Small intestine (tissue), 16 donors: Measurements from ENCODE around the gene CMKLR1. TPM values are rescaled to one million over a fixed set of nuclear protein-coding genes. Genes with fewer than 3 reads are reported as not detected.

Experiments used
- DNase-seq, 2 donors: peaks; one replicate each; pipeline versions ENCODE4 v3.0.0 to v3.0.0-alpha.2; 2013
- FAIRE-seq: peaks from 2 replicates; lab custom pipeline; 2012; peaks lifted over from hg19 to GRCh38; lab: Jason Lieb, UNC
- H3K27ac ChIP-seq, 3 donors: one replicate each; pipeline ENCODE4 v1.5.1; 2013; ENCODE audit warnings: low read length in 2 of 3, mild to moderate bottlenecking in 2 of 3, control low read depth in 1 of 3, inconsistent platforms in 1 of 3, low read depth in 1 of 3, moderate library complexity in 1 of 3
- H3K27me3 ChIP-seq, 3 donors: one replicate each; pipeline ENCODE4 v1.6.1; 2013; ENCODE audit warnings: low read length in 3 of 3, inconsistent platforms in 1 of 3; ENCODE audit not compliant: control insufficient read depth in 3 of 3, insufficient read depth in 3 of 3
- H3K36me3 ChIP-seq, 3 donors: one replicate each; pipeline ENCODE4 v1.6.1; 2013; ENCODE audit warnings: low read length in 3 of 3, inconsistent platforms in 1 of 3, low read depth in 1 of 3, mild to moderate bottlenecking in 1 of 3, moderate library complexity in 1 of 3; ENCODE audit not compliant: control insufficient read depth in 3 of 3, insufficient read depth in 2 of 3
- H3K4me1 ChIP-seq, 3 donors: one replicate each; pipeline ENCODE4 v1.6.1; 2013; ENCODE audit warnings: low read length in 2 of 3, inconsistent platforms in 1 of 3, low read depth in 1 of 3, mild to moderate bottlenecking in 1 of 3, moderate library complexity in 1 of 3; ENCODE audit not compliant: control insufficient read depth in 3 of 3, insufficient read depth in 2 of 3
- H3K4me3 ChIP-seq, 3 donors: one replicate each; pipeline ENCODE4 v1.5.1; 2013; ENCODE audit warnings: low read length in 3 of 3, control low read depth in 1 of 3, inconsistent platforms in 1 of 3, low read depth in 1 of 3, mild to moderate bottlenecking in 1 of 3, moderate library complexity in 1 of 3
- H3K9me3 ChIP-seq, 2 donors: one replicate each; pipeline ENCODE4 v1.6.1; 2013; ENCODE audit warnings: low read depth in 1 of 2, low read length in 1 of 2; ENCODE audit not compliant: control insufficient read depth in 2 of 2, insufficient read depth in 1 of 2
- WGBS, 3 donors: extraction: QIAGEN DNeasy Blood & Tissue Kit; methylation state at CpG; one replicate each; pipeline ENCODE4 v1.1.7; 2013; 5-methylcytosine and 5-hydroxymethylcytosine counted together
- long read RNA-seq, 10 donors: transcript quantifications; one replicate each; lab custom pipeline, GENCODE V29; 2026
- polyA plus RNA-seq, 4 donors: library from polyadenylated mRNA; stranded (reverse) in 3 of 4; unstranded in 1 of 4; fragments of 200-250 nt in 3 of 4; fragments of 120-200 nt in 1 of 4; gene quantifications; one replicate each; pipeline versions ENCODE4 v1.2.1 to v1.2.3, GENCODE V29; 2013
- donor health status: healthy with polysubstance abuse.
- donor health status: control.
- donor health status: control.
- donor health status: Bipolar disorder and iron deficiency.
- donor health status: healthy.

CMKLR1 gene, protein sequence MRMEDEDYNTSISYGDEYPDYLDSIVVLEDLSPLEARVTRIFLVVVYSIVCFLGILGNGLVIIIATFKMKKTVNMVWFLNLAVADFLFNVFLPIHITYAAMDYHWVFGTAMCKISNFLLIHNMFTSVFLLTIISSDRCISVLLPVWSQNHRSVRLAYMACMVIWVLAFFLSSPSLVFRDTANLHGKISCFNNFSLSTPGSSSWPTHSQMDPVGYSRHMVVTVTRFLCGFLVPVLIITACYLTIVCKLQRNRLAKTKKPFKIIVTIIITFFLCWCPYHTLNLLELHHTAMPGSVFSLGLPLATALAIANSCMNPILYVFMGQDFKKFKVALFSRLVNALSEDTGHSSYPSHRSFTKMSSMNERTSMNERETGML
- 1 to 10 TPM; 1.1 to 5.5 (median 2.6) TPM for polyA plus RNA-seq
- long read RNA-seq, donor 1, partial matches to known transcripts: 0 of 1 reads
- long read RNA-seq, donor 1, other reads (novel, unspliced or antisense): 0 of 1 reads
- long read RNA-seq, donor 2, full-length matches to known transcripts: 2 of 2 reads
- long read RNA-seq, donor 2, partial matches to known transcripts: 0 of 2 reads
- long read RNA-seq, donor 2, other reads (novel, unspliced or antisense): 0 of 2 reads
- long read RNA-seq, donor 3, partial matches to known transcripts: 0 of 1 reads
- long read RNA-seq, donor 3, other reads (novel, unspliced or antisense): 0 of 1 reads
- long read RNA-seq, donor 4: 0 reads
- long read RNA-seq, donor 5, full-length matches to known transcripts: 1 of 1 reads
- long read RNA-seq, donor 5, partial matches to known transcripts: 0 of 1 reads
- long read RNA-seq, donor 5, other reads (novel, unspliced or antisense): 0 of 1 reads
- long read RNA-seq, donor 6: 0 reads
- long read RNA-seq, donor 7: 0 reads
- long read RNA-seq, donor 8: 0 reads
- long read RNA-seq, donor 9: 0 reads
- long read RNA-seq, donor 10, partial matches to known transcripts: 0 of 2 reads
- long read RNA-seq, donor 10, other reads (novel, unspliced or antisense): 0 of 2 reads

DNA sequence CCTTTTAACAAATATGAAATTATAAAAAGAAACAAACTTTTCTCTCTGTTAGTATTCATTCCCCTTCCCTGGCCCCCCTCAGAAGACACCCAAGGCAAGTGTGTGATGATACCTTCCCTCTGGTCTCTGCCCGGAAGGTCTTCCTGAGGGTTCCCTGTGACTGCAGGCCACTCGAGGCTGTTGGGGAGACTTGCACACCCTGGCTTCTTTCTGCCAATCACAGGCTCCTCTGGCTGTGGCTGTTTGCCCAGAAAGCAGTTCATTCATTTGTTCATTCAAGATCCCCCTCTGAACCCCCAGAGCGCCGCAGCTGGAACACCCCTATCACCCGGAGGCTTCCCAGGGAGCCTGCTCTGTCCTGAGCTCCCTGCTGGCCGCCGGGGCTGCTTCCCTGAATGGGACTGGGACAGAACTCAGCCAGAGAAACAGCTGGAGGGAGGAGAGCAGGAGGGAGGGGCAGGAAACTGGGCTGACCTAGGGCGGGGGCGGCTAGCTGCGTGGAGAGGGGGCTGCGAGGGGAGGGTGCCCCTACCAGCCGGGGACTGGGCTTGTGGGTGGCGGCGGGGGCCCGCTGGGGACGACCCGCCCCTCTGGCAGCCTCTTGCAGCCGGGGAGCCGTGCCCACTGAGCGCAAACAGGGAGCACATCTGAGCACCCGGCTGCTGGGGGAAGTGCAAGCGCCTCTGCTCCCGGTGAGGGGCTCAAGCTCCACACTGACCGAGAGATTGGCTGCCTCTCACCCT lies at the start of gene CMKLR1:
TSS of gene CMKLR1 (minus strand) at position 397 of the 743 bp plus-strand sequence. CDS start 45,720 bp downstream, outside the sequence.
- no peaks in the 10 kb centered on the region for H3K4me1 ChIP-seq
- no peaks in the 10 kb centered on the region for H3K9me3 ChIP-seq
- no peaks in the 10 kb centered on the region for H3K36me3 ChIP-seq
- no peak for DNase-seq
- 6 to 12% (median 12%) methylated on average over 20 to 24 of the region's 24 CpGs for WGBS, 3 donors
- H3K27me3 ChIP-seq: peaks cover 0 to 4% (median 0%) of the 10 kb centered on the region in 3 donors
- no peak within 1 kb of the TSS for H3K27ac ChIP-seq
- no peak for FAIRE-seq
- no peak within 1 kb of the TSS for H3K4me3 ChIP-seq

DNA sequence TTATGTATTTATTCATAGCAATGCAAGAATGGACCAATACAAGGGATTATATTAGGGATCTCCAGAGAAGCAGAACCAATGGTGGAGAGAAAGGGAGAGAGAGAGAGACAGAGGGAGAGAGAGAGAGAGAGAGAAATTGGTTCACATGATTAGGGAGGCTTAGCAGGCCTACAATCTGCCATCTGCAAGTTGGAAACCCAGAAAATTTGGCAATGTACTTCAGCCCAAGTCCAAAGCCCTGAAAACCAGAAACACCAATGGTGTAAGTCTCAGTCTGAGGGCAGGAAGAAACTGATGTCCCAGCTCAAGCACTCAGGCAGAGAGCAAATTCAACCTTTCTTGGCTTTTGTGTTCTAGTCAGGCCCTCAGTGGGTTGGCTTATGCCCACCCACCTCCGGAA lies 48.7 kb upstream of the CMKLR1 start:
- Histone ChIP-seq H3K9me3 (peaks cover 0 to 2% of the 10 kb centered on the region in 2 donors), H3K36me3 (no peaks in the 10 kb centered on the region), H3K4me3 (no peak overlapping the region), H3K4me1 (no peaks in the 10 kb centered on the region), H3K27ac (no peak overlapping the region), H3K27me3 (no peaks in the 10 kb centered on the region)
- WGBS, 3 donors: 50 to 63% (median 54%) methylated on average over 1 of the region's 1 CpG
- no peak for FAIRE-seq
- DNase-seq: no peak

GRCh38 chr12:108386709-108387360 lies 47.7 kb upstream of the CMKLR1 start:
- Histone ChIP-seq H3K27ac (no peak overlapping the region), H3K9me3 (peaks cover 0 to 2% of the 10 kb centered on the region in 2 donors), H3K4me3 (no peak overlapping the region), H3K27me3 (no peaks in the 10 kb centered on the region), H3K36me3 (no peaks in the 10 kb centered on the region), H3K4me1 (no peaks in the 10 kb centered on the region)
- no peak for DNase-seq
- no peak for FAIRE-seq
- 39 to 55% (median 53%) methylated on average over 8 of the region's 8 CpGs for WGBS, 3 donors

- H3K4me3 ChIP-seq: no peak overlapping the region
- FAIRE-seq (no peak), DNase-seq (no peak)
- no peaks in the 10 kb centered on the region for H3K27me3 ChIP-seq
- no peak overlapping the region for H3K27ac ChIP-seq
- WGBS, 3 donors: 47 to 67% (median 65%) methylated on average over 1 of the region's 1 CpG
- no peaks in the 10 kb centered on the region for H3K4me1 ChIP-seq
- H3K9me3 ChIP-seq: peaks cover 0 to 2% of the 10 kb centered on the region in 2 donors
- no peaks in the 10 kb centered on the region for H3K36me3 ChIP-seq
Observed at GRCh38 chr12:108382437-108382801, 43.3 kb upstream of the CMKLR1 start.

- H3K4me1 ChIP-seq: no peaks in the 10 kb centered on the region
- H3K27ac ChIP-seq: no peak overlapping the region
- FAIRE-seq (no peak), DNase-seq (peak in 1 of 2 donors; percentile 8)
- 46 to 50% (median 46%) methylated on average over 8 of the region's 8 CpGs for WGBS, 3 donors
- no peaks in the 10 kb centered on the region for H3K36me3 ChIP-seq
- peaks cover 0 to 2% of the 10 kb centered on the region in 2 donors for H3K9me3 ChIP-seq
- H3K4me3 ChIP-seq: no peak overlapping the region
- H3K27me3 ChIP-seq: no peaks in the 10 kb centered on the region
Observed at GRCh38 chr12:108381787-108382436, 42.8 kb upstream of the CMKLR1 start.

GRCh38 chr12:108380382-108380781 lies 41.3 kb upstream of the CMKLR1 start:
- Histone ChIP-seq H3K4me1 (no peaks in the 10 kb centered on the region), H3K9me3 (peaks cover 0 to 2% of the 10 kb centered on the region in 2 donors), H3K4me3 (no peak overlapping the region), H3K36me3 (no peaks in the 10 kb centered on the region), H3K27ac (no peak overlapping the region), H3K27me3 (no peaks in the 10 kb centered on the region)
- DNase-seq (no peak), FAIRE-seq (no peak)

DNA sequence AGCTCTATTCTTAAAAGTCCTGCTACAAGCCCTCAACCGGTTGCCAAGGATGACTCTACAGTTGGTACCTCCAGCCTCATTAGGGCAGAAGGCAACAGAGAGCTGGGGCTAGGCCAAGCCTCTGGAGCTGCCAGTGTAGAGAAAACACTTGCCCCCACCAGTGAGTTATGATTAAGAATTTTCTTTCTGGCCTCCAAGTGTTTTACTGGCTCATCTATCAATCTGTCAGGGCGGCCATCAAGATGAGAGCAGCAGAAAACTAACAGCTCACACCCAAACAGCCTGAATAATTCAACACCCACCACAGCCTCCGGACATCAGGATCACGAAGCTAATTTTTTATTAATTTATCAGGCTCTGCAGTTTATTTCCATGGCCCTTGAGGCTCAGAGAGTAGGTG lies 40.7 kb upstream of the CMKLR1 start:
- 79 to 83% (median 80%) methylated on average over 4 of the region's 4 CpGs for WGBS, 3 donors
- no peak for DNase-seq
- no peak for FAIRE-seq
- Histone ChIP-seq H3K9me3 (no peaks in the 10 kb centered on the region), H3K4me3 (no peak overlapping the region), H3K36me3 (no peaks in the 10 kb centered on the region), H3K27me3 (no peaks in the 10 kb centered on the region), H3K27ac (no peak overlapping the region), H3K4me1 (no peaks in the 10 kb centered on the region)
